ENCODE data around the gene BRIX1.

GRCh38 chr5:34944044-34944443 lies 28.5 kb downstream of the BRIX1 start:
- TF ChIP-seq RAD21 (IDR thresholded peaks at IDR 0.05; ENCODE audit: low read depth), result no peak
- no peak for TF ChIP-seq EP300 (IDR thresholded peaks at IDR 0.05; ENCODE audit: borderline replicate concordance)
- TF ChIP-seq CEBPB (IDR thresholded peaks at IDR 0.05), result no peak

Data from Ishikawa (cell line).